Esophagus muscularis mucosa (tissue), 4 donors: ENCODE data around the gene FBLN7. TPM values are rescaled to one million over a fixed set of nuclear protein-coding genes. Genes with fewer than 3 reads are reported as not detected.
"Not testable (repeated sequence)": the region's sequence is repeated elsewhere in the genome, so short reads cannot be mapped to it uniquely, and the experiment has no call there.

ENCODE experiments used
- DNase-seq: peaks from one replicate; pipeline ENCODE4 v3.0.0-alpha.2; 2017; ENCODE audit errors: extremely low spot score
- H3K27ac ChIP-seq, 4 donors: fragments of 200-600 bp; sonication (generic); replicated peaks in 1 of 4; 1 replicate in 3 of 4; 2 replicates in 1 of 4; pipeline ENCODE4 v1.5.1; 2016 to 2019; ENCODE audit warnings: mild to moderate bottlenecking in 1 of 4
- H3K27me3 ChIP-seq, 4 donors: fragments of 200-600 bp; sonication (generic); one replicate each; pipeline versions ENCODE4 v1.5.1 to v1.6.0; 2016 to 2019
- H3K36me3 ChIP-seq, 4 donors: fragments of 200-600 bp; sonication (generic); one replicate each; pipeline ENCODE4 v1.5.1; 2016 to 2019
- H3K4me1 ChIP-seq, 4 donors: fragments of 200-600 bp; sonication (generic); one replicate each; pipeline ENCODE4 v1.5.1; 2016 to 2019
- H3K4me3 ChIP-seq, 4 donors: fragments of 200-600 bp; sonication (generic); 1 replicate in 2 of 4; 2 replicates in 2 of 4; pipeline ENCODE4 v1.5.1; 2016 to 2019; ENCODE audit warnings: mild to moderate bottlenecking in 4 of 4, moderate library complexity in 1 of 4
- H3K9me3 ChIP-seq, 4 donors: fragments of 200-600 bp; sonication (generic); 1 replicate in 3 of 4; 2 replicates in 1 of 4; pipeline ENCODE4 v1.5.1; 2016 to 2019
- CTCF ChIP-seq, 3 experiments: fragments of 200-600 bp in 2 of 3; fragments of 450-650 bp in 1 of 3; sonication (generic) in 2 of 3; IDR thresholded peaks; one replicate each; pipeline ENCODE4 v1.5.1; 2017 to 2019; ENCODE audit warnings: antibody characterized with exemption in 3 of 3, mild to moderate bottlenecking in 2 of 3, moderate library complexity in 1 of 3
- EP300 ChIP-seq: sonication (generic); formaldehyde crosslinking; IDR thresholded peaks from one replicate; pipeline ENCODE4 v1.6.1; 2017; ENCODE audit warnings: antibody characterized with exemption
- POLR2A ChIP-seq: fragments of 450-650 bp; IDR thresholded peaks from one replicate; pipeline ENCODE4 v1.6.1; 2017; ENCODE audit warnings: antibody characterized with exemption, moderate library complexity, mild to moderate bottlenecking, low read depth
- POLR2AphosphoS5 ChIP-seq, 2 donors: sonication (generic); formaldehyde crosslinking; IDR thresholded peaks; one replicate each; pipeline ENCODE4 v1.6.1; 2017; ENCODE audit warnings: antibody characterized with exemption in 2 of 2
- WGBS: methylation state at CpG from one replicate; pipeline ENCODE4 v1.1.5; 2018; 5-methylcytosine and 5-hydroxymethylcytosine counted together
- intact Hi-C: fragments of 100-400 bp; cut with DNase I; formaldehyde crosslinking; loops from one replicate; pipeline ENCODE4 v1.15.1; 2023
- total RNA-seq, 4 donors: library from RNA; depleted of rRNA; stranded (reverse); fragments of >200 nt; gene quantifications; one replicate each; pipeline versions ENCODE4 v1.1.0 to v1.2.1, GENCODE V29; 2016

The FBLN7 gene
- total RNA-seq, 4 donors from 2014 or later: 1.1 to 2.1 (median 1.8) TPM

- peak; percentile 31 for DNase-seq
- TF ChIP-seq POLR2AphosphoS5 (IDR thresholded peaks at IDR 0.05) (no peak), POLR2A (no peak), CTCF (IDR thresholded peaks at IDR 0.05) (no peak), EP300 (no peak)
- Histone ChIP-seq H3K9me3 (peaks cover 0 to 10% (median 7%) of the 10 kb centered on the region in 4 donors), H3K27me3 (no peaks in the 10 kb centered on the region), H3K36me3 (no peaks in the 10 kb centered on the region), H3K27ac (no peak overlapping the region), H3K4me1 (no peaks in the 10 kb centered on the region), H3K4me3 (no peak overlapping the region)
- 69% methylated on average over 3 of the region's 3 CpGs for WGBS
- intact Hi-C loops: no loop called here
Observed at GRCh38 chr2:112199188-112199587, 61.0 kb downstream of the FBLN7 start.

DNA sequence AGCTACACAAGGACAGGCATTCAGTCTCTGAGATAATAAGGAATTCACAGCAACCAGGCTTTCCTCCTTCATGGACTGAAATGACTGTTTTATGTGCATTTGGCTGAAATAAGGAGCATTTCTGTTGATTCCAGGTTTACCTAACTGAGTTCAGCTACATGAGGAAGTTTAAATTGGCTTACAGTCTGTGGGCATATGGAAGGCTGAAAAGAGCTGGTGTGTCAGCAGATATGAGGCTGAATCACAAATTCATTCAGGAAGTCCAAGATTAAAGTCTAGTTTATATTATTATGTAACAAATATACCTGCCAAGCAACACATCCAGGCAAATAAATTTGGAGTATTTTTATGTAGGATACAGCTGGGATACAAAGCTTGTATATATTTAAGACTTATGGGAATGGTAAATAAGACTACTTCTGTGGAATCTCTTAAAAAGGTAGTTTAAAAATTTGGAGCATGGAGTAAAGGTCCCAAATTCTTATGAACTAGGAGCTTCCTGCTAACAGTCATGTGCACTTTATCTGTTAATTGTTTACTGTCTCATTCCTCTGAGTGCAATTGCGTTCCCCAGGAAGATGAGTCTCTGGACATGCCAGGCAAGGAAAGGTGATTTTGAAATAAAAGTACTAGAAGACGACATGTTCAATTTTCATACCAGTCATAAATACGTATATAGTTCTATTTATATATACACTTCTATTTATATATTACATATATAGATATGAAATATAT, 63.7 kb downstream of the FBLN7 start:
- H3K36me3 ChIP-seq: no peaks in the 10 kb centered on the region
- whole genome bisulfite sequencing: 90% methylated on average over 3 of the region's 3 CpGs
- H3K4me3 ChIP-seq: no peak overlapping the region
- no peak for DNase-seq
- H3K4me1 ChIP-seq: no peaks in the 10 kb centered on the region
- TF ChIP-seq POLR2AphosphoS5 (IDR thresholded peaks at IDR 0.05): no peak
- peaks cover 0 to 20% (median 16%) of the 10 kb centered on the region in 4 donors for H3K9me3 ChIP-seq
- intact Hi-C loops: no loop called here
- no peaks in the 10 kb centered on the region for H3K27me3 ChIP-seq
- no peak overlapping the region for H3K27ac ChIP-seq

- no peaks in the 10 kb centered on the region for H3K4me1 ChIP-seq
- TF ChIP-seq EP300: no peak
- TF ChIP-seq POLR2A: no peak
- TF ChIP-seq POLR2AphosphoS5 (IDR thresholded peaks at IDR 0.05): no peak
- TF ChIP-seq CTCF (IDR thresholded peaks at IDR 0.05): no peak
- WGBS: 93% methylated on average over 2 of the region's 2 CpGs
- H3K9me3 ChIP-seq: peaks cover 0 to 20% (median 16%) of the 10 kb centered on the region in 4 donors
- DNase-seq: no peak
- H3K27me3 ChIP-seq: no peaks in the 10 kb centered on the region
- no peak overlapping the region for H3K4me3 ChIP-seq
- intact Hi-C loops: no loop called here
- no peaks in the 10 kb centered on the region for H3K36me3 ChIP-seq
- H3K27ac ChIP-seq: no peak overlapping the region
Observed at GRCh38 chr2:112204411-112204810, 66.2 kb downstream of the FBLN7 start.

DNA sequence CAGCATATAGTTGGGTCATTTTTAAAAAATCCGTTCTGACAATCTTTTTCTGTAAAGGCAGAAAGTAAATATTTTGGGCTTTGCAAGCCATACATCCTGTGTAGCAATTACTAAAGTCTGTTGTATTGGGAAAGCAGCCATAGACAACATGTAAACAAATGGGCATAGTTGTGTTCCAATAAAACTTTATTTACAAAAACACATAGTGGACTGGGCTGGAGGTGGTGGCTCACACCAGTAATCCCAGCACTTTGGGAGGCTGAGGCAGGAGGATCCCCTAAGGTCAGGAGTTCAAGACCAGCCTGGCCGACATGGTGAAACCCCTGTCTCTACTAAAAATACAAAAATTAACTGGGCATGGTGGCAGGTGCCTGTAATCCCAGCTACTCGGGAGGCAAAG, 69.7 kb downstream of the FBLN7 start:
- H3K27me3 ChIP-seq, H3K4me3 ChIP-seq, intact Hi-C loops, DNase-seq, H3K4me1 ChIP-seq, H3K27ac ChIP-seq: not testable (repeated sequence)
- Histone ChIP-seq H3K9me3 (peaks cover 0 to 20% (median 16%) of the 10 kb centered on the region in 4 donors), H3K36me3 (peaks cover 3 to 10% (median 7%) of the 10 kb centered on the region in 4 donors)
- 95% methylated on average over 3 of the region's 3 CpGs for WGBS

- peaks cover 0 to 7% (median 0%) of the 10 kb centered on the region in 4 donors for H3K4me1 ChIP-seq
- no peaks in the 10 kb centered on the region for H3K9me3 ChIP-seq
- peak; percentile 37 for DNase-seq
- no peak overlapping the region for H3K4me3 ChIP-seq
- no peak for TF ChIP-seq POLR2AphosphoS5 (IDR thresholded peaks at IDR 0.05)
- TF ChIP-seq EP300: no peak
- no peak for TF ChIP-seq CTCF (IDR thresholded peaks at IDR 0.05)
- TF ChIP-seq POLR2A: no peak
- no peak overlapping the region for H3K27ac ChIP-seq
- H3K36me3 ChIP-seq: peaks cover 7 to 31% (median 14%) of the 10 kb centered on the region in 4 donors
- intact Hi-C loops: no loop called here
- H3K27me3 ChIP-seq: no peaks in the 10 kb centered on the region
- WGBS: 96% methylated on average over 3 of the region's 3 CpGs
Observed at GRCh38 chr2:112216167-112216566, 78.0 kb downstream of the FBLN7 start.

DNA sequence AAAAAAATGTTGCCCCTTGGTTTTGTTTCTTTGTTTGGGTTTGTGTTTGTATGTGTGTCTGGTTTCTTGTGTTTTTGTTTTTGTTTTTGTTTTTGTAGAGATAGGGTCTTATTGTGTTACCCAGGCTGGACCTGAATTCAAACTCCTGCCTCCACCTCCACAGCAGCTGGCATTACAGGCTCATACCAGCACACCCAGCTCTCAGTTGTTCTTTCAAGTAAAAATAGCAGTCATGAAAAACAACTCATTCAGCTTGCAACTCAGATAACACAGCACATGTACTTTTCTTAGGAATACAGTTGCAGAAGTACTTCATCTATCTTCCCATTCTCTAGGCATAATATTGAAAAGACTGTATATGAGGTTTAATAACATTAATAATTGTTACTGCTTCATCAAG, 79.7 kb downstream of the FBLN7 start:
- no peak for DNase-seq
- Histone ChIP-seq H3K4me3 (no peak overlapping the region), H3K9me3 (no peaks in the 10 kb centered on the region), H3K27ac (no peak overlapping the region), H3K36me3 (peaks cover 4 to 28% (median 7%) of the 10 kb centered on the region in 4 donors), H3K4me1 (peaks cover 0 to 7% (median 0%) of the 10 kb centered on the region in 4 donors), H3K27me3 (no peaks in the 10 kb centered on the region)
- TF ChIP-seq POLR2A (no peak), POLR2AphosphoS5 (IDR thresholded peaks at IDR 0.05) (no peak), EP300 (no peak), CTCF (IDR thresholded peaks at IDR 0.05) (no peak)
- intact Hi-C loops: no loop called here
